ENCODE data around the gene NUDT14.

DNA sequence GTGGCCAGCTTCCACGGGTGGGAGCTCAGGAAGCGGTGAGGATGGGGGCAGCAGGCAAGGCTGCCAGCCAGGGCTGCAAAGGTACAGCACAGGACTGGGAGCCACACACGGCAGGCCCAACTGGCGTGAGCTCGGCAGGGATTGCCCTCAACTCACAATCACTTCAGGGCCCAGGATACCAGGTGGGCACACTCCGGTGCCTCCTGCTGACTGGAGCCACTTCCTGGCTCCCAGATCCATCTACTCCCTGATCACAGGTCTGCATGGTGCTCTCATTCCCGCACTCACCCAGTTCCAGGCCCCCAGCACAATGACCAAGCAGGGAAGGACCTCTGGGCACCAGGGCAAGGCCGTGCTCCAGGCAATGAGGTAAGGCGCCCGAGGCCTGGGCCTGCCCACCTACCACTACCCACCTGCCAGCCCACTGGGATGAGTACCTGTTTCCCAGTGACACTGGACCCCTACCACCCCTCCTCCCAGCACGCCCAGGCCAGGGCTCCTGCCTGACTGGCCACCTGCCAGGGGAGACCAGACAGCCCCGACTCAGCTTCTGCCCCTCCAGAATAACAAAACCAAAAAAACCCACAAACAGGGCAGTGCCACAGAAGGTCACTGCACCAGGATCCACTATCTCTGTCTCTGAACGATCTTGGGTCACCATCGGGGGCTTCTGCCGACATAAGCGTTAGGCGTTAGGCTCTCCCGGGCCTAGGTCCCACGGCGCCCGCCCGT, 14.4 kb downstream of the NUDT14 start:
- TF ChIP-seq, protein P1, sequence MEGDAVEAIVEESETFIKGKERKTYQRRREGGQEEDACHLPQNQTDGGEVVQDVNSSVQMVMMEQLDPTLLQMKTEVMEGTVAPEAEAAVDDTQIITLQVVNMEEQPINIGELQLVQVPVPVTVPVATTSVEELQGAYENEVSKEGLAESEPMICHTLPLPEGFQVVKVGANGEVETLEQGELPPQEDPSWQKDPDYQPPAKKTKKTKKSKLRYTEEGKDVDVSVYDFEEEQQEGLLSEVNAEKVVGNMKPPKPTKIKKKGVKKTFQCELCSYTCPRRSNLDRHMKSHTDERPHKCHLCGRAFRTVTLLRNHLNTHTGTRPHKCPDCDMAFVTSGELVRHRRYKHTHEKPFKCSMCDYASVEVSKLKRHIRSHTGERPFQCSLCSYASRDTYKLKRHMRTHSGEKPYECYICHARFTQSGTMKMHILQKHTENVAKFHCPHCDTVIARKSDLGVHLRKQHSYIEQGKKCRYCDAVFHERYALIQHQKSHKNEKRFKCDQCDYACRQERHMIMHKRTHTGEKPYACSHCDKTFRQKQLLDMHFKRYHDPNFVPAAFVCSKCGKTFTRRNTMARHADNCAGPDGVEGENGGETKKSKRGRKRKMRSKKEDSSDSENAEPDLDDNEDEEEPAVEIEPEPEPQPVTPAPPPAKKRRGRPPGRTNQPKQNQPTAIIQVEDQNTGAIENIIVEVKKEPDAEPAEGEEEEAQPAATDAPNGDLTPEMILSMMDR (IDR thresholded peaks at IDR 0.05; ENCODE audit: low read depth, low read length) = no peak
- no peak for TF ChIP-seq POLR2A (IDR thresholded peaks at IDR 0.05; ENCODE audit: extremely low read depth, insufficient read length)

Measured in NB4 (cell line).